Fibroblast of pulmonary artery (primary cell): ENCODE measurements around the gene SUMF1.
"Not testable (repeated sequence)": the region's sequence is repeated elsewhere in the genome, so short reads cannot be mapped to it uniquely, and the experiment has no call there.

Experiments
- DNase-seq: peaks from one replicate; pipeline ENCODE4 v3.0.0-alpha.2; 2010; ENCODE audit warnings: low read depth
- H3K4me3 ChIP-seq: replicated peaks from 2 replicates; pipeline ENCODE4 v1.5.1; 2011; ENCODE audit warnings: low read depth, mild to moderate bottlenecking, control low read depth, low read length, moderate library complexity
- CTCF ChIP-seq: IDR thresholded peaks from 2 replicates; pipeline ENCODE4 v1.5.1; 2011; ENCODE audit warnings: mild to moderate bottlenecking, control low read depth, low read length, inconsistent platforms; ENCODE audit errors: missing control alignments

SUMF1 gene

GRCh38 chr3:4332991-4333390 lies 134.1 kb downstream of the SUMF1 start:
- H3K4me3 ChIP-seq, result no peak overlapping the region
- no peak for DNase-seq
- TF ChIP-seq CTCF, result no peak

GRCh38 chr3:4332574-4332973 lies 134.5 kb downstream of the SUMF1 start:
- DNase-seq, result no peak
- no peak overlapping the region for H3K4me3 ChIP-seq
- TF ChIP-seq CTCF, result no peak

- TF ChIP-seq CTCF, result no peak
- no peak overlapping the region for H3K4me3 ChIP-seq
- DNase-seq, result no peak
Measured at GRCh38 chr3:4332111-4332510, 135.0 kb downstream of the SUMF1 start.

- H3K4me3 ChIP-seq, DNase-seq: not testable (repeated sequence)
Measured at GRCh38 chr3:4329806-4330205, 137.3 kb downstream of the SUMF1 start.

GRCh38 chr3:4326868-4327267 lies 140.2 kb downstream of the SUMF1 start:
- no peak for DNase-seq
- TF ChIP-seq CTCF, result no peak
- no peak overlapping the region for H3K4me3 ChIP-seq

GRCh38 chr3:4323246-4324027 lies 143.6 kb downstream of the SUMF1 start:
- no peak overlapping the region for H3K4me3 ChIP-seq
- DNase-seq, result peak; percentile 45
- no peak for TF ChIP-seq CTCF

- H3K4me3 ChIP-seq, result no peak overlapping the region
- no peak for TF ChIP-seq CTCF
- peak; percentile 98 for DNase-seq
Measured at GRCh38 chr3:4322635-4323034, 144.4 kb downstream of the SUMF1 start.
